GM12891 (cell line): ENCODE data around the gene OR52B2.

Source experiments
- PAX5 ChIP-seq: IDR thresholded peaks from 2 replicates; pipeline ENCODE4 v1.6.1; 2011; ENCODE audit warnings: low read length, moderate library complexity, mild to moderate bottlenecking; ENCODE audit not compliant: insufficient read depth, severe bottlenecking
- TAF1 ChIP-seq: IDR thresholded peaks from 2 replicates; pipeline ENCODE4 v1.6.1; 2011; ENCODE audit warnings: low read depth, low read length, control low read depth

DNA sequence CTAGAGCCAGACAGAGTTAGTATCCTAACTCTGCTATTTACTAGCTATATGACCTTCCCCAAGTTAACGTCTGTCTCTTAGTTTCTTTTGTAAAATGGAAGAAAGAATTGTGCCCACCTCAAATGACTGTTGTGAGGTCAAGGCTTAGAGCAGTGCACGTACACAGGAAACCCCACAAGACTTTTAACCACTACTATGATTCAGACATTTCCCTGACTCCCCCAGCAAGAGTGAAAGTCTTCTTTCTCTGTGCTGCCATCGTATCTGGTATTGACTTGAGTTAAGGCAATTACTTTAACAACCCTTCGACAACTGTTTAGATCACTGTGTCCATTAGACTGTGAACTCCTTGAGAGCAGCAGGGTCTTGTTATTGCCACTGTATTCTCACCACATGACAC, 26.3 kb upstream of the OR52B2 start:
- TF ChIP-seq TAF1 (no peak), PAX5 (no peak)
